ENCODE results near the gene NTN4.
"Not testable (repeated sequence)": the region's sequence is repeated elsewhere in the genome, so short reads cannot be mapped to it uniquely, and the experiment has no call there.

Gene NTN4

DNA sequence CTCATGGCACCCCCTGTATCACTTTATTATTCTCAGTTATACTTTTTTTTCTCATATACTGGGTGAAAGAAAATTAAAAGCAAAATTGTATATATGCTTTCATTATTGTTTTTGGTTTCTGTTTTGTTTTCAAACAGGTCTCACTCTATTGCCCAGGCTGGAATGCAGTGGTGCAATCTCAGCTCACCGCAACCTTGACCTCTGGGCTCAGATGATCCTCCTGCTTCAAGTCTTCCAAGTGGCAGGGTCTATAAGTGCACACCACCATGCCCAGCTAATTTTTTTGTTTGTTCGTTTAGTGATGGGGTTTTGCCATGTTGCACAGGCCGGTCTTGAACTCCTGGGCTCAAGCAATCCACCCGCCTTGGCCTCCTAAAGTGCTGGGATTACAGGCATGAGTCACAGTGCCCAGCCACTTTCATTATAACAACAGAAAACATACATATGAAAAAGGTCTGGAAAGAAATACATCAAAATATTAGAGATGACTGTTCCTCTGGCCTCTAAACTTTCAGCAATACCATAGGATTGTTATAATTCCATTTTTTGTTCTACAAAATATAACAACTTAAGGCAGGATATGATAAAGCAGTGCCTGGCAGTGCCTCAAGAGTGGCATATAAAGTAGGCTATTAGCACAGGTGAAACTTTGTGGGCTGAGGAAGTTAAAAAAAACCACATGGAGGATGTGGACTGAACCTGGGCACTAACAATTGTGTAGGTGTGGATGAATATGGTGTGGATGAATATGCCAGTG, 5.8 kb upstream of the NTN4 start:
- no peak for DNase-seq

DNA sequence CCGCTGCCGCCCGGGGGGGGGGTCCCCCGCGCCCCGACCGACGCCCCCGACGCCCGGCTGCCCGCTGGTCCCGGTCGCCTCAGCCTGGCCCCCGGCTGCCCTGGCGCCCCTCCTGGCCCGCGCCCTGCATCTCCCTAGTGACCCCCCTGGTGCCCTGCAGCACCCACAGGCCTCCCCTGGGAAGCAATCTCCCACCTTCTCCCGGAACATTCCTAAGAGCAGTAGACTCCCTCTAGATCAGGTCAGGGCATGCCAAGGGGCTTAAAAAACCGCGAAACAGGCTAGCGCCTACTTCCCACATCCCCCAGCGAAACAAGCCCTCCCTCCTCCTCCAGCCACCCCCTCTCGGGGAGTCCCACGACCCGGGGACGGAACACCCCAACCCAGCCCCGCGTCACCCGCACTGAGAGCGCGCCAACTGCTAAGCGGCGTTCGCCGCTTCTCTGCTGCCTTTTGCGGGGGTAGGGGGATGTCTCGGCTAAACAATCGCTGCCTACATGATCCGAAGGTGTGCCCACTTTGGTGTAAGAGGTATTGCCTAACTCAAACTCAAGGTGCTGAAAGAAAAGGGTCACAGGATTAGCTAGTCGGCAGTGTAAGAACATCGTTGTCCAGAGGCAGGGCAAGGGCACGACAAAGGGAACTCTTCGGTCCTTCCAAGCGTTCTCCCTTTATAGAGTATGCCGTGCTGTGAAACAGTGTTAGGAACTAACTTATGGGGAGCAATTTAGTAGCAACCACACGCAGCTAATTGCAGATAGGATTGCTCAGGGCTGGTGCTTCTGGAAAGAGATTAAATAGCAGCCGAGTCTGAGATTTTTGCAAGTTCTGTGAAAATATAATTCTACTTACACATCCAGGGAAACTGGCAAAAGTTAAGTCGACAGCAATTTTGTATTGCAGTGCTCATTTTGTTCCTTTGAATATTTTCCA, 619 bp upstream of the NTN4 start:
- DNase-seq: peak; percentile 75

DNA sequence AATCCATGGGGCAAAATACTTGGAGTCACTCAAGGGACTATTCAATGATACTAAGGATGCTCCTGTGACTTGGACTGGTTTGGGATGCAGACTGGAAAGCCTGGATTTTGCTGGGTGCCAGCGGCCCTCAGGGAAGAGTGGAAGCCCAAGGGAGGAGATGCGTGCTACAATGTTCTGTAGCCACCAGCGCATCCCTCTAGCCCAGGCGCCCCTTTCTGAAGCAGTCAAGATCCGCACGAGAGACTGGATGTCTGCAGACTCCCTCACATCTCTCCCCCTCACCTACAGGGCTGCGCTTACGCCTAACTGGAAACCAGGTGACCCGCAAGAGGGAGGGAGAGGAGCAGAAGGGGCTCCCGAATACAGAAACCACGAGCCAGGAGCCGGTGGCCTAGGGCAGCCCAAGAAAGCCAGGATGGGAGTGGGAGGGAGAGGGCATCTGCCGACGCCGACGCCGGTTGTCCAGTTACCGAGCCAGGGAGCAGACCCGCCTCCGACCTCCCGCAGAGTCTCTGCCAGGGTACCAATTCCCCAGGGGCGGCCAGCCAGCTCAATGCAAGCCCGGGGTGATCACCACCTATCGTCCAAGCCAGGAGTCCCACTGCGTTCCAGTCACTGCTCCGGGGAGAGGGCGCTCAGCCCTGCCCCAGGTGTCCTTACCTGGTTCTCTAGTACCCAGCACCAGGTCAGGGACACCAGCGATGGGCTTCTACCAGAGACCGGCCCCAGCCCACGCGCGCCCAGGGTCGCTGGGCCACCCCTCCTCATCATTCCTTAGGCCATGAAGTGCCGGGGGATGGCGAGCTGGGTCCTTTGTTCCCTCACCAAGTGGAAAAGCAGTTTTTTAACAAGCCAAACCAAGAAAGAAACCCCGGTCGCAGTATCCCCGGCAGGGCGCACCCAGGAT, 1.2 kb downstream of the NTN4 start:
- peak; percentile 81 for DNase-seq

DNA sequence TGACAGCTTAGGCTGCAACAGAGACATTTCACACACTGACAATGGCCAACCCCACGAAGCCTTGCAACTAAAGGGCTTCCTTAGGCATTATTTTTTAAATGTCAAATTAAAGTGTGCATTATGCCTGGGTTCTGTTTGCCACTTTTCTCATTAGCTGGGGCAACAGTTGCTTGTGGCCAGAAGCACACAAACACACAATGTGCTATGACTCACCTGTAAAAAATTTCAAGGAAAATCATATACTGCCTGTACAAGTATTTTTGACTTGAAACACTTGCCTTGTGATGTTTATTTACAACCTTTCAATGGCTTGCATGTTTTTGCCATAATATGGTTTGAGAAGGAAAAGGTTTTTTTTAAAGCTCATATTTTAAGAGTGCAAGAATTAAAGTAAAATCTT, 1.9 kb downstream of the NTN4 start:
- no peak for DNase-seq

DNA sequence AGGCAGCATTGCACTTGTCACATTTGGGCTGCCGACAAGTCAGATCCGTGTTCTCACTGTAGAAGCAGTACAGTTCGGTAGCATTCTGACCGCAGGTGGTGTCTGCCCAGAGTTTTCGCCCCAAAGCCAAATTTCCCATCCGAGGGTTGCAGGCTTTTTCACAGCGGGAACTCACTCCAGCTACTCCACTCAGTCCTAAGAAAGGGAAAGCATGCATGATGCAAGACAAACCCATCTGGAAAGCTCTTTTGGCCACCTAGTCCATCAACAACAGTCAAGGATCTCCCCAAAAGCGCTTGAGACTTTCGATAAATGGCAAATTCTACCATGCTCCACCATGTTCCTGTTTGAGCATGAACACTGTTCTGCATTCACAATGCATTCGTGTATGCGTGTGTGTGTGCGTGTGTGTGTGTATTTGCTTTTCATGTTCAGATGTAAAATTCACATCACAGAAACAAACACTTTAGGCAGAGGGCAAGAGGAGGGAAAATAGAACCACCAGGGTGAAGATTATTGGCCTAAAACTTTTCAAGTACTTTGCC, 3.2 kb downstream of the NTN4 start:
- no peak for DNase-seq

DNA sequence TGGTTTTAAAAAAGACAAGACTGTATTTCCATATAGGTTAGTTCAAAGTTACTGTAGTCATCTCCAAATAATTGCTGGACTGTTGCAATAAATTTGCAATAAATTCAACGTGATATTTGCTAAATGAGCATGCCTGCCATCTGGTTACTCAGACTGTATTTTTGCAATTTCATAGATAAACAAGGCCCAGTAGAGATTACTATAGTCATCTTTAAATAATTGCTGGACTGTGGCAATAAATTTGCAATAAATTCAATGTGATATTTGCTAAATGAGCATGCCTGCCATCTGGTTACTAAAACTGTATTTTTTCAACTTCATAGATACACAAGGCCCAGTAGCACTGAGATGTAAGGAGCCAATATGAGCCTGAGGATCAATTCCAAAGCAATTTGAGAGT, 5.6 kb downstream of the NTN4 start:
- DNase-seq: no peak

DNA sequence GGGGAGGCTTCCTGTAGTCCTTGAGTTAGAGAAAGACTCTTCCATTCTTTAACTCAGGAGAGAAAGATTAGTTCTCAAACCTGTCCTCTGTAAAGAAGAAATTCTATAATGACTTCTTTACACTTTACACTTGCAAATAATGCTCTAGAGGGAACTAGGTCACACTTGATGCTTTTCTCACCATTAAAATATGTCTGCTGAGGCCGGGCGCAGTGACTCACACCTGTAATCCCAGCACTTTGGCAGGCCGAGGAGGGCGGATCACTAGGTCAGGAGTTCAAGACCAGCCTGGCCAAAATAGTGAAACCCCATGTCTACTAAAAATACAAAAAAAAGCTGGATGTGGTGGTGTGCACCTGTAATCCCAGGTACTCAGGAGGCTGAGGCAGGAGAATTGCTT, 6.3 kb downstream of the NTN4 start:
- no peak for DNase-seq

DNA sequence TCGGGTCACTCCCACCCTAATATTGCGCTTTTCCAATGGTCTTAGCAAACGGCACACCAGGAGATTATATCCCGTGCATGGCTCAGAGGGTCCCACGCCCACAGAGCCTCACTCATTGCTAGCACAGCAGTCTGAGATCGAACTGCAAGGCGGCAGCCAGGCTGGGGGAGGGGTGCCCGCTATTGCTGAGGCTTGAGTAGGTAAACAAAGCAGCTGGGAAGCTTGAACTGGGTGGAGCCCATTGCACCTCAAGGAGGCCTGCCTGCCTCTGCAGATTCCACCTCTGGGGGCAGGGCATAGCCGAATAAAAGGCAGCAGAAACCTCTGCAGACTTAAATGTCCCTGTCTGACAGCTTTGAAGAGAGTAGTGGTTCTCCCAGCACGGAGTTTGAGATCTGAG, 15.1 kb downstream of the NTN4 start:
- DNase-seq: not testable (repeated sequence)

DNA sequence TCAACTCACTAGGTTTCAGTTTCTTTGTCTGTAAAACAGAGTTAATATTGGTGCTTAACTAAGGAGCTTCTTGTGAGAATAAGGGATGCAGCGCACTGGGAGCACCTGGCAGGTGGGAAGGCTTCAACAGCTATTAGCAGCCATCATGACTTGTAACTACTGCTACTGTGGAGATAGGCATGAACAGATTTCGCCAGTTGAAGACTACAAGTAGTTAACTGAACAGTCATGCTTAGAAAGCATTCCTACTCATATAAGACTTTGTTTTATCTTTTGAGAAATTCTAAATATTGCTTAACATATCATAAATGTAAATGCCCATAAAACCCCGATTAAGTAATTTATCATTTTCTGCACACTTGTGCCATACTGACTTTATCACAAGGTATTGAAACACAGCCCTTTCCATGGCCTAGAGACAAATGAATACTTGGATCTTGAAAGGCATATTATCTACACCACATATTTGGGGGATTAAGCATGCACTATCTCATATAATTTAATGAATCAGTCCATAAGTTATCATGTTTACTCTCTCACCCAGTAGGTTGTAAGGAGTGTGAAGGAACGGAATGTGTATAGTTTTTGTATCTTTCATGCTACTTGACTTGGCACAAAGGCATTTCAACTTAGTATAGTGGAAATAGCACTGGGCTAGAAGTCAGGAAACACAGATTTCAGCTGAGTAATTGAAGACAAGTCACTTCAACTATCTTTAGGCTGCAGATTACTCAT, 16.1 kb downstream of the NTN4 start:
- DNase-seq: no peak

DNA sequence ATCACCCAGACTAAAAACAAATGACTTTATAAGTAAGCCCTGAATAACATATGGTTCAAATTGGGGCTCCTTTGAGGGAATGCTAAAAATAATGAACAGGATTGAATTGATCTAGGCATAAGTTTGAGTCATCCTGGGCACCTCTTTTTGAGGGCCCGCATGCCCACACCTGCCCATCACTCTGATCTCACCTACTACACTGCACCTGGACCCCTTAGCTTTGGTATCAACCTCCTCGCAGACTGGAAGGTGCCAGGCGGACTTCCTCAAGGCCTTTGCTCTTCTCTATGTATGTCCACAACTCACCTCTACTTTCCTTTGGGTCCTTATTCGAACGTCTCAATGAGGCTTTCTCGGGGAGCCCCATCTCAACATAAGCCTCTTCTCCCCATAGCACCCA, 17.2 kb downstream of the NTN4 start:
- no peak for DNase-seq

DNA sequence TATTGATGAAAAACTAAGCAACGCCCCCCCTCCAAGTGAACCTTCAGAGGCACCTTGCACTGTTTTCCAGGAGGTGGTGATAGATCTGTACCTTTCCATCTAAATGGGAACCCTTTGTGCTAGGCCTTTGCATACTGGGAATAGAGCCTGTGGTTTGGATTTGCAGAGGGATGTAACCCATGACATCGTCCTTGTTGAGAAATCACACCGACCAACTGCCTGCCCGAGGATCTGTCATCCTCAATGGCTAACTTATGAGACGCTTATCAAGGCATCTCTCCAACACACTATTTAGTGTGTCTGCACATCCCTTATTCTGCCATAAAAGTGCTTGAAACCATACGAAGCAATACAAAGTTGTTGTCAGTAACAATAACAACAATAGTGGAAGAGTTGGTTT, 22.9 kb downstream of the NTN4 start:
- DNase-seq: no peak

DNA sequence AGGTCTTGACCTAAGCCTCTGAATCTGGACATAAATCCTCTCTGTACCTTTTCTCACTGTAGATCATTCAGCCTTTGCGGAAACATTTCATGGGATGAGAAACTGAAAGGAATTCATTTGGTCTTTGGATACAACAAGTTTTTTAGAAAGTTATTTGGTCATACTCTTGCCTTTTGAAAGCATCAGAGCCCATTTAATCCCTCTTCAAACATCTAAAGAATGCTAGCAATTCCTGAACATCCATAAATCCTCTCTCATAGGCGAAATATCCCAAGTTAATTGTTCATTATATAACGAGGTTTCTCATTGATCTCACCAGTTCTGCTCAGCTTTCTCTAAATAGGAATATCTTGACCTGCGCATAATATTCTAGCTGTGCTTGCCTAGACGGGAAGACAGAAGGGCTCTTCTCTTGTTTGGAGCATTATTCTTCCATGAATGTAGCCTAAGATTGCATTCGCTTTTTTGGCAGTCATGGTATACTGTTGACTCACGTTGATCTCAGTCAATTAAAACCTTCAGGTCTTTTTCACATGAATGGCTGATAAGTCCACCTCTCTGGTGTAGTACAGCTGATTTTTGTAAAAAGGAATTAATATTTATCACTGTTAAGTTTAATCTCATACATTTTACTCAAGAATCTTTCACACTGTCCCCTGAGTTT, 24.1 kb downstream of the NTN4 start:
- no peak for DNase-seq

DNA sequence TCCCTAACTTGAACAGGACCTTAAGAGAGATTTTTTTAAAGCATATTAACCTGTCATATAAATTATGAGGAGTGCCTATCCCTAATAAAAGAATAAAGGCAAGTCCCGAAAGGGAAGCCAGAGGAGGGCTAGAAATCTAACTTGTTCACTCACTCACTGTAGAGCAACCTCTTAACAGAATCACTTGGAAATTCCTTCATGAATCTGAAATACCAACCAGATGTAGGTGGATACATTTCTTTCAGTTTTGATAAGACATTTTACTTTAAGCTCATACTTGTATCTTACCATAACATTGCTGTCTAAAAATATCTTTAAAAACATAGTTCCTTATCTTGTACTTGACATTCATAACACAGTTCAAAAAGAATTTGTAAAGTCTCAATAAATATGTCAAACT, 25.7 kb downstream of the NTN4 start:
- DNase-seq: no peak

DNA sequence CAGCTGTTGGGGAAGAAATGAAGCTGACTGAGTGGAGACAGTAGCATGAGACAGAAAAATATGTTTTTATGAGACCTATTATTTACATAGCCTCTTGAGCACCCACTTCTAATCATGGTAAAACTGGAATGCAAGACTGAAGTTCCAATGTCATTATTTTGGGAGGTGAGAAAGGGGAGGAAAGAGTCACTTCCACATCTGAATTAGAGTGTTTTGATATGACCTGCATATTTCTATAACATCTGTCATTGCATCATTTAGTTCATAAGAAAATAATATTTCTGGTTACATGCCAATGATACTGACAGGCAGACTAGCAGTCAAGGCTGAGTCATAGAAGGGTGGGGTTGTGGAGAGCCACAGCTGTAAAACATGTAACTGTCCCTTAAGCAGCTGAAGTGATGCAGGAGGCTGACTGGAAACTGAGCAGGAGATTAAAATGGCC, 26.7 kb downstream of the NTN4 start:
- peak; percentile 63 for DNase-seq

DNA sequence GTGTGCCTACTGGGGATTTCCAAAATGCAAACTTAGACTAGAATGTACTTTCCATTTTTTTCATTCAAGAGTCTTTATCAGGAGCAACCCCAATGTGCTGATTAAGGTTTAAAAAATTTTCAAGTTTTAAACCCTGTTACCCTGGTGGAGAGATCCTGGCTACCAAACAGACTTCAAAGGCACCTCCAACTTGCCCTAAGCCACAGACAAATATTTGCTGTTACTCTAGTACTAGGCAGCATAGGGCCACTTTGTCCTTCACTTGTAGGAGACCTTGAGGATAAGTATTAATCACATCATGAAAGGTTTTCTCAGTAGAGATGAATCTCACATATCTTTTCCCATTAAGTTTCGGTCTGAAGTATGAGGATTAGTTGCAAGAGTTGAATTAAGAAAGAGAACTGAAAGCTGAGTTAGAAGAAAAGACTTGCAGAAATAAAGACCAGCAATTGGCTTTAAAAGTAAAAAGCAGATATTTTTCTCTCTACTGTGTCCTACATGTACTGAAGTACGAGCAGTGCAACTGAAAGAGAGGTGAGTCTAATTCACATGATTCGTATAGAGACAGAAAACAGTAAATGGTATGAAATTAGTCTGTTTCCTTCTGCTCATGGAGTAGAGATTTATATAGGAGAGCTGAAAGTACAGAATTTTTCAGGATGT, 28.3 kb downstream of the NTN4 start:
- no peak for DNase-seq

DNA sequence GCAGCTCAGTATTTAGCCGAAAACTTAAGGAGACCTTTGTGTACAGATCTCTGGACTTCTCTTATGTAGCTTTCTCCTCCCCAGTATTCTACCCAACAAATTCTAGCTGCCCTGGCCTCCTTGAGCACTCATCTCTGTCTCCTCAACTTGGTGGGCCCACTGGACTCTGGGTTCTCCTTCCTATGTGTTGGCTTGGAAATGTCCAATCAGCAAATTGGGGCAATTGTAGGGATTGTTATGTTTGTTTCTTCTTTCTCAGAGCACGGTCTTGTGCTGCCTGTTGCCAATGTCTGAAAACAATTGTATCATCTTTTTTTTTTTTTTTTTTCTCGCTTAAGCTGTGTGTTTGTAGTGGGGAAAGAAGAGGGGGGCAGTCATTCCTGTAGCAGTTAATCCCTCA, 30.2 kb downstream of the NTN4 start:
- DNase-seq: no peak

DNA sequence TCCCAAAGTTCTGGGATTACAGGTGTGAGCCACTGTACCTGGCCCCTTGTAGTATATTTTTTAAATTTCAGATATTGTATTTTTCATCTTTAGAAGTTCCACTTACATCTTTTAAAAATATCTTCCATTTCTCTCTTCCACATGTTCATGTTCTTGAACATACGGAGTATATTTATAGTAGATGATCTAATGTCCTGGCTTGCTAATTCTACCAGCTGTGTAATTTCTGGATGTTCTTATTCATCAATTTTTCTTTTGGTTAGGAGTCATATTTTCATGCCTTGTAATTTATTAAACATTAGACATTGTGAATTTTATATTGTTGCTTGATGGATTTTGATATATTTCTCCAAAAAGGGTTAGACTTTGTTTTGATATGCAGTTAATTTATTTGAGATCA, 30.8 kb downstream of the NTN4 start:
- DNase-seq: no peak

DNA sequence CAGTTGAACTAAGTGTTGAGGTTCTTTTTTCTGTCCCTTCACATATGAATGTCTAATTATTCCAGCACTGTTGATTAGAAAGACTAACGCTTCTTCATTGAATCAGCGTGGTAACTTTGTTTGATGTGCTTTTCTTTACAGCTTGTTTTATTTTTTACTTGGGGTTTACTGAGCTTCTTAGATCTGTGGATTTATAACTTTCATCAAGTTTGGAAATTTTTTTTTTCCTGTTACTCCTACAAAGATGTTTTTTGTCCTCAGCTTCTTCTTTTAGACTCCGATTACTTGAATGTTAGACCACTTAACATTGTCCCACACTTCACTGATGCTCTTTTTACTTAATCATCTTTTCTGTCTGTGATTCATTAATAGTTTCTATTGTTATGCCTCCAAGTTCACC, 31.5 kb downstream of the NTN4 start:
- no peak for DNase-seq

DNA sequence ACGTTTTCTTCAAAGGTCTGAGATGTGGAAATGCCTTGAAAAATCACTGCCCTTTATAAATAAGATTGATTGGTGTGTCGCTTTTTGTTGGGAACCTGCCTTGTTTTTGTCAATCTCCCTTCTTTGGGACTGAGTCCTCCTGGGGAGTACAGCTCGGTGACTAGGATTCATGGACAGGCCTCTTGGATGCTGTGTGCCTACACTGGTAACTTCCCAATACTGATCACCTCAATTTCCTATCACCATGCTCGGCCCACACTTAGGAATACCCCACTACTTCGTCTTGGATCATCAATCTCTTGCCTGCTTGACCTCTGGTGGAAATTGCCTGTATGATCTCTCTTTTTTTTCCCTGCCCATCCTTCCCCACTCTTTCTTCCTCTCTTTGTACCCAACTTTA, 34.2 kb downstream of the NTN4 start:
- no peak for DNase-seq

DNA sequence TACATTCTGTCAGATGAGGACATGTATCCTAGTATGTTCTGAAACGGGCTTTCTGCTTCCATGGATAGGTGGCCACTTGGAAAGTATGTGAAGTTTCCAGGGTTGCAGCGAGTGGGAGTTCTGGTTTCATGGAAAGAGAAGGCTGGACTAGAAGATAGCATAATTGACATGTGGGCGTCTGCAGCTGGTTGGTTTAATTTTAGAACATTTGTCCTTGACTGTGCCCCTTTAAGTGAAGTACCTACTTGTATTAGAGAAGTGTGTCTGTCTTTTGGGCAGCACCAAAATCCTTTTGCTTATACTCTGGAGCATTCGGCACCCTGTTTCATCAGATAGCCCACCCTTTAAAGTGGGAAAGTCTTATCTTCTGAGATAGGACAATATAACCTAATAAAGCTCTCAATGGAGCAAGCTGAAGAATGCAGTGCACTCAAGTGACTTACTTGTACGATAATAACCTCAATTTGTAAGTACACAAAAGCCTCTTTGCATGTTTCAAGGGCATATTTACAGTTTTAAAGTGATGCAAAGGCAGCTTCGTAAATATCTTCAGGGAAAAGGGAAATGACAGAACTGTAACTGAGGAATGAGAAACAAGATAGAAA, 35.2 kb downstream of the NTN4 start:
- no peak for DNase-seq

DNA sequence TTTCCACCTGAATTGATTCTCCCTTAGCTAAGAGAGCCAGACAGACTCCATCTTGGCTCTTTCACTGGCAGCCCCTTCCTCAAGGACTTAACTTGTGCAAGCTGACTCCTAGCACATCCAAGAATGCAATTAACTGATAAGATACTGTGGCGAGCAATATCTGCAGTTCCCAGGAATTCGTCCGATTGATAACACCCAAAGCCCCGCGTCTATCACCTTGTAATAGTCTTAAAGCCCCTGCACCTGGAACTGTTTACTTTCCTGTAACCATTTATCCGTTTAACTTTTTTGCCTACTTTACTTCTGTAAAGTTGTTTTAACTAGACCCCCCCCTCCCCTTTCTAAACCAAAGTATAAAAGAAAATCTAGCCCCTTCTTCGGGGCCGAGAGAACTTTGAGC, 44.5 kb downstream of the NTN4 start:
- DNase-seq: not testable (repeated sequence)
